GM19372 (cell line): ENCODE data around the gene NRXN3.

Experiments used
- ATAC-seq: cut with Tn5 transposase; IDR thresholded peaks from one replicate; pipeline ENCODE4 v1.9.1; 2021; ENCODE audit warnings: mild to moderate bottlenecking, low read depth, moderate library complexity; ENCODE audit not compliant: unreplicated experiment

NRXN3 gene

GRCh38 chr14:79627058-79627457, 1456.9 kb downstream of the NRXN3 start:
- no peak for ATAC-seq

DNA sequence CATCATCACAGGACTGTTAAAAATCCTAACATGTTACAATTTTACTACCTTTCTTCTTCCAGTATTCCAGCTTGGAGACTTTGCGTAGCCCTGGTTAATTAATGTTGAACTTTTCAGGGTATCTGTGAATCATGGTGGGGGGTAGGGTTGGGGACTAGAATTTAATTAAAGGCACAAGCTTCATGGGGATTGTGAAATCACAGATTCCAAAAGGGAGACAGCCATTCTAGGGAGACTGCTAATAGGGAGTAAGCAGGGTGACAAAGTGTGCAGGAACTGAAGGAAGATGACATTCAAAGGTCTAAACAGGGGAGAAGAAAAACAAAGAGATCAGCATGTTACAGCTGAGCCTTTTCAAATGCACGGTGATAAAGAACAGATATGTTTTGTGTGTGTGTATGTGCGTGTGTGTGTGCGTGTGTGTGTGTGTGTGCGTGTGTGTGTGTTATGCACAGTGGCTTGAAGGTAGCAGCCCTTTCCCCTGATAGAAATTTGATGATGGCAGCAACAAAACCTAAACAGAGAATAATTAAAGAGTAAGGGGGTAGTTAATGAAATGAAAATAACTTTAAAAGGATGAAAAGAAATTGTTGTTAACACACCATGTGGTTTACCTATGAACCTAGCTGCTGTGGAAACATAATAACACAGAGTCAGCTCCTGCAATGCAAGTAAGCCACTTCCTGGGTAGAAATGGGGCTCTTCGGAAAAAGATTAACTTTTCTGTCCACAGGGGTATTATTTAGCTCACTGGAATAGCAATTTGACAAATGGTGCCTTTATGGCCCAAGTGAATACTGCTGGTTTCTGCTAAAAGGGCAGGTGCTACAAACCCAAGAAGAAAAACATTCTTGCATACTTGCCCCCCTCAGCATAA, 1459.5 kb downstream of the NRXN3 start:
- no peak for ATAC-seq

DNA sequence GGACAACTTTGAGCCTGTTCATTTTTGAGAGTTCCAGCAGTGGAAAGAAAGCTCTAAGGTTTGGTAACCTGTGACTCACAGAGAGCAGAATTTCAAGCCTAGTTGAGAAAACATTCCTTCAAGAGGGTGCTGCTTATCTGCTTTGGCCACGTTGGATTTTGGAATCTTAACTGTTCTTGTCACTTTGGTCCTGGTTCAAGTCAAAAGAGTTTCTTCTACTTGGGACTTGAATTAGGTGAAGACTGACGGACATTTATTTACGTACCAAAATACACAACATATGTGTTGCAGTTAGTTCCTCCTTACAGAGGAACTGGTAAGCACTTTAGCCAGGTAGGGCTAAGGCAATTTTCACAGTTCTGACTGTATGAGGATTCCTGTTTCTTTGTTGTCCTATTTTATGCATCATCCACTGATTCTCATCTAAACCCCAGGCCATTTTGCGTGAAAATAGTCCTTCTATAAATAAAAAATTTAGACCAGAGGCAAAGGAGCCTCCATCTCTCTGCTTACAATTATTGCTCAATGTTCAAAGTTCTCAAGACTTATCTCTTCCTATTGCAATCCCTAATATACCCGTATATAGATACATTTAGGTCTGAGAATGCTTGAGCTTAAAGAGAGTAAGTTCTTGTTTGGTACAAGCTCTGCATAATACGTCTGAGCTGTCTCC, 1460.3 kb downstream of the NRXN3 start:
- ATAC-seq: no peak

GRCh38 chr14:79631276-79631675, 1461.1 kb downstream of the NRXN3 start:
- ATAC-seq: no peak

GRCh38 chr14:79638672-79639266, 1468.6 kb downstream of the NRXN3 start:
- no peak for ATAC-seq

- no peak for ATAC-seq
These were observed 1469.4 kb downstream of the NRXN3 start for GRCh38 chr14:79639613-79640012.

GRCh38 chr14:79641371-79641770, 1471.2 kb downstream of the NRXN3 start:
- ATAC-seq: no peak

DNA sequence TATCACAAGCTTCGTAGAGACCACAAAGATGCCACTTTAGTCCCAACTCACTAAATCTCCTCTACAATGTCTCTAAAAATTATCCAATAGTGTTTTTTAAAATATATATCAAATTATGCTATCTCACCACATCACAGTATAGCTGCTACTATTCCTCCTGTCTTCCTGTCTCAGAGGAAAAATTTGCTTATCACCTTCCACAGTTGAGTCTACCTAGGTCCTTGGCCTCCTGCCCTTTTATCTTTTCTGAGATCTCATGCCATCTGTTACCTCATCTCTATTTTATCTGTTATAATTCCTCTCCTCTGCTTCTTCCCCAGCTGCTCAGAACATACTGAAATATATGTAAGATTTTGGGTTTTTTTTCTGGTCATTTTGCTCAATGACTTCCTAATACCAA, 1473.0 kb downstream of the NRXN3 start:
- no peak for ATAC-seq

GRCh38 chr14:79645753-79646362, 1475.7 kb downstream of the NRXN3 start:
- no peak for ATAC-seq

GRCh38 chr14:79649856-79650255, 1479.7 kb downstream of the NRXN3 start:
- ATAC-seq: no peak

- ATAC-seq: no peak
These were observed 1482.5 kb downstream of the NRXN3 start for GRCh38 chr14:79652513-79653307.

DNA sequence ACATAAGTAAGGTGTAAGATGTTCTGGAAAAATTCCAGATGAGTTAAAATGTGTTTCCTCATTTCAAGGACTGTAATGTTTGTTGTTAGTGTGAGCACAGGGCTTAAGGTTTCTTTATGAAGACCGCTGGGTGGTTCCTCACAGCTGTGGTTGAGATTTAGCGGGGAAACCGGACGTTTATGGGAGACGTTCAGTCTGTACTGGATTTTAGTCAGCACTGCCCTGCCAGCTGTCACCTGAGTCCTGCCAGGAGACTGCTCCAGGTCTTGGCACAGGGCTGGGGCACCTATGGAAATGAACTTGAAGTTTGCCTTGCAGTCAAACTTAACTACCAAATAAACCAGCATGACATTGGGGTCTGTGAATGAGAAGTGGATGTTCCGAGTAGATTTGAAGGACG, 1485.9 kb downstream of the NRXN3 start:
- ATAC-seq: no peak

- ATAC-seq: no peak
These were observed 1486.3 kb downstream of the NRXN3 start for GRCh38 chr14:79656496-79656895.

DNA sequence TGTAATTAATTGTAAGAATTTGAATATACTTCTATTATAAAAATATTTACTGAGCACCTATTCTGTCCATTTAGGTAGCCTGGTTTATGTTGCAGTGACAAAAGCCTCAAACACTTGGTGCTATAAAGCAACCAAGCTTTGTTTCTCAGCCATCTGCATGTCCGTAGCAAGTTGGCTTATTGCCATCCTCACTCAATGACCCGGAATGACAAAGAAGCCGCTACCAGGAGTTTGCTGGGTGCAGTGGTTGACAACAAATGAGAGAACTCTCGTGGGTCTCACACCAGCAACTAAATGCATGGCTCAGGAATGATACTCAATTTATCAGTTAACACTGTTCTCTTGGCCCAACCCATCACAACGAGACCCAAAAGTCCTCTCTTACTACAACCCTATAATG, 1488.0 kb downstream of the NRXN3 start:
- no peak for ATAC-seq

GRCh38 chr14:79658769-79659168, 1488.6 kb downstream of the NRXN3 start:
- ATAC-seq: no peak

DNA sequence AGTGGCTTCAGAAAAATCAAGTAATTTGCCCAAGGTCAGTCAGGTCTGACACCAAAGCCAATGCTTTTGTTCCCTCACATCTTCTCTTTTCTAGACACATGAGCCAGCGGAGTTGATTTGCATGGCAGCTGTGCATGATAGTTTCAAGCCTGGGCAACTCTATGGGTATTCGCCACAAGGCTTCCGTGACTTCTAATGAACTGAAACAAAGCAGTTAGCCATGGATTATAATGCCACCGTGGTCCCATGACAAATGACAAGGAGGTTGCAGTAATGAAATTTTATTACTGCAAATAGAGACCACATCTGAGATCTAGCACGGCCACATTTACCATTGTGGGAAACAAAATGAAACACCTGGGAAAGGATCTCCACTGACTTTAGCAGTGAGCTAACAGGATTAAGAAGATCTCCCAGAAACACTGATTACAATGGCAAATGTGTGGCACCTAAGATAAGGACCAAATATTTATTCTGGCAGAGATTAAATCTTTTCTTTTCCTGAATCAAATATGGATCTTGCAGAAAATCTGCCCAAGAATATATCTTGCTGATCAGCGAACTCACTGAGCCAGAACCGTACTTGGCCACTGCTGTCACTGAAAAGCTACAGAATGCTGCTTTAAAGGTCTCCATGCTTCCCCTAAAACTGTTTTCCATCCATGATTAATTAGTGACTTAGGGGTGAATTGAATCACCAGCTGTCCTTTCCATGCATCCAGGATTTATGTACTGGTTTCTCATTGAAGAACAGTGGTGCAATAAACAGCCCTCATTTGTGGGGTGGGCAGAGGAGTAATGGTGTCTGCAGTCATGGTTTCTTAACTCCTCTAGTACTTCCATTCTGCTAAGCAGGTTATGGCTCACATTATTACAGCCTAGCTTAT, 1490.1 kb downstream of the NRXN3 start:
- no peak for ATAC-seq

DNA sequence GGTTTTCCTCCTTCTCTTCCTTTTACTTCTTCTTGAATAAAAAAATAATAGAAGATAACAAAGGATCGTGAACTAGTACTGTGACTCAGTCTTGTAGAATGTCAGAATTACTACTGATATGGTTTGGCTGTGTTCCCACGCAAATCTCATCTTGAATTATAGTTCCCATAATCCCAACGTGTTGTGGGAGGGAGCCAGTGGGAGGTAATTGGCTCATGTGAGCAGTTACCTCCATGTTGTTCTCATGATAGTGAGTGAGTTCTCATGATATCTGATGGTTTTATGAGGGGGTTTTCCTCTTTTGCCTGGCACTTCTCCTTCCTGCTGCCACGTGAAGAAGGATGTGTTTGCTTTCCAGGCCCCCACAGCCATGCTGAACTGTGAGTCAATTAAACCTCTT, 1491.6 kb downstream of the NRXN3 start:
- ATAC-seq: no peak

DNA sequence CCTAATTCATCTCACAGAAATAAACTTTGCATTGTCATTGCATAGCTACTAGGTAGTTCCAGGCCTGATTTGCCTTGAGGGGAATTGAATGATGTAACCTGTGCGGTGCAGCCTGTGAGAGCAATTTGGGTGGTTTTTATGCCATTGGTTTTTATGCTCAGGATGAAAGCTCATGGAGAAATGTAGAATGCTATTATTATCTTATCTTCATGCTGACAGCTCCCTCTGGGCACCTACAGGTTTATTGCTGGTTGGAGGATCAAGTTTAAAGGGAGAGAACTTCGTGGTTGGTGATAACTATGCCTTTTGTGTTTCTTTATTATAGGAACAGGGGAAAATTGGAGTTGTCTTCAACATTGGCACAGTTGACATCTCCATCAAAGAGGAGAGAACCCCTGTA, 1493.3 kb downstream of the NRXN3 start:
- ATAC-seq: no peak

DNA sequence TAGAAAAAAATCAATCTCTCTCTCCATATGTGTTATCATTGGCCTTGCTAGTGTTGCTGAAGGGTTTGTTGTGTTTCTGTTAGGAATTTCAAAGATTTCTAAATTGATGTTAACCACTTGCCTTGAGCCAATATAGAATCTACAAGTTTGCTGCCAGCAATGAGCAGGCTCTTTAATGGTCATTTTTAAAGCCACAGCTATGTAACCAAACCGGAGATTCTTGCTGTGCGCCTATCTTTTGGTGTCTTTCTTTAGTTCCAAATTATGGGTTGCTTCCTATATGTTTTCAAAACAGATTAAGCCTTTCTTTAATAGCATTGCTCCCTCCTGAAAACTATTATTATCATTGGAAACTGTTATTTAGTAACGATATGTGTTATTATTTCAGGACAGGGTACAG, 1495.4 kb downstream of the NRXN3 start:
- no peak for ATAC-seq
